SK-N-SH treated with all-trans-retinoic acid at 6 μM for 48 hours (cell line): ENCODE data around the gene RBBP4.
"Not testable (repeated sequence)": the region's sequence is repeated elsewhere in the genome, so short reads cannot be mapped to it uniquely, and the experiment has no call there.

Experiments used
- ATAC-seq: fragments of 200-7000 bp; cut with Tn5 transposase; 3 replicates; pipeline ENCODE4 v1.9.1; 2020; ENCODE audit warnings: mild to moderate bottlenecking, moderate library complexity
- ARNTL ChIP-seq: fragments of 450-650 bp; formaldehyde crosslinking; IDR thresholded peaks from 2 replicates; pipeline ENCODE4 v1.5.0; 2020; ENCODE audit warnings: low read depth, mild to moderate bottlenecking, moderate library complexity, borderline replicate concordance
- BACH2 ChIP-seq: fragments of 250-450 bp; sonication (Bioruptor Pico); IDR thresholded peaks from 2 replicates; pipeline ENCODE4 v1.9.0; 2021; ENCODE audit warnings: mild to moderate bottlenecking, borderline replicate concordance
- ESRRG ChIP-seq: fragments of 250-450 bp; sonication (Bioruptor Pico); IDR thresholded peaks from 2 replicates; pipeline ENCODE4 v1.6.1; 2021; ENCODE audit warnings: mild to moderate bottlenecking
- GLIS3 ChIP-seq: fragments of 250-450 bp; sonication (Bioruptor Pico); IDR thresholded peaks from 2 replicates; pipeline ENCODE4 v1.5.0; 2020; ENCODE audit warnings: mild to moderate bottlenecking, moderate library complexity
- ISL1 ChIP-seq: fragments of 250-450 bp; sonication (Bioruptor Pico); IDR thresholded peaks from 2 replicates; pipeline ENCODE4 v2.1.2; 2022; ENCODE audit warnings: mild to moderate bottlenecking, moderate library complexity
- PATZ1 ChIP-seq: fragments of 250-450 bp; sonication (Bioruptor Pico); IDR thresholded peaks from 2 replicates; pipeline ENCODE4 v1.8.0; 2020; ENCODE audit warnings: mild to moderate bottlenecking, moderate library complexity, borderline replicate concordance
- POU6F1 ChIP-seq: fragments of 250-450 bp; sonication (Bioruptor Pico); IDR thresholded peaks from 2 replicates; pipeline ENCODE4 v1.8.0; 2021; ENCODE audit warnings: low read depth, mild to moderate bottlenecking, moderate library complexity, borderline replicate concordance
- RARB ChIP-seq: fragments of 250-450 bp; sonication (Bioruptor Pico); IDR thresholded peaks from 2 replicates; pipeline ENCODE4 v1.8.0; 2021; ENCODE audit warnings: mild to moderate bottlenecking, moderate library complexity
- SNAI2 ChIP-seq: fragments of 250-450 bp; sonication (Bioruptor Pico); IDR thresholded peaks from 2 replicates; pipeline ENCODE4 v1.5.0; 2020; ENCODE audit warnings: mild to moderate bottlenecking, moderate library complexity
- TCF4 ChIP-seq: fragments of 250-450 bp; sonication (Bioruptor Pico); IDR thresholded peaks from 2 replicates; pipeline ENCODE4 v1.8.0; 2021; ENCODE audit warnings: mild to moderate bottlenecking, moderate library complexity, borderline replicate concordance
- TOX ChIP-seq: fragments of 250-450 bp; sonication (Bioruptor Pico); IDR thresholded peaks from 2 replicates; pipeline ENCODE4 v1.8.0; 2021; ENCODE audit warnings: mild to moderate bottlenecking, moderate library complexity, borderline replicate concordance
- ZC3H10 ChIP-seq: fragments of 250-450 bp; sonication (Bioruptor Pico); IDR thresholded peaks from 2 replicates; pipeline ENCODE4 v1.5.1; 2021; ENCODE audit warnings: mild to moderate bottlenecking, moderate library complexity
- ZFP3 ChIP-seq: fragments of 250-450 bp; sonication (Bioruptor Pico); IDR thresholded peaks from 2 replicates; pipeline ENCODE4 v1.5.0; 2020; ENCODE audit warnings: mild to moderate bottlenecking, moderate library complexity
- ZNF565 ChIP-seq: fragments of 450-650 bp; formaldehyde crosslinking; conservative IDR thresholded peaks from 2 replicates; pipeline ENCODE4 v1.5.0; 2020; ENCODE audit warnings: low read depth, mild to moderate bottlenecking, moderate library complexity
- ZNF70 ChIP-seq: fragments of 450-650 bp; formaldehyde crosslinking; IDR thresholded peaks from 2 replicates; pipeline ENCODE4 v1.5.0; 2020; ENCODE audit warnings: mild to moderate bottlenecking, moderate library complexity
- ZNF8 ChIP-seq: fragments of 450-650 bp; formaldehyde crosslinking; IDR thresholded peaks from 2 replicates; pipeline ENCODE4 v1.5.0; 2020; ENCODE audit warnings: mild to moderate bottlenecking, moderate library complexity
- TF ChIP-seq, protein P1 (sequence below): fragments of 250-450 bp; sonication (Bioruptor Pico); IDR thresholded peaks from 2 replicates; pipeline ENCODE4 v1.5.1; 2021; ENCODE audit warnings: mild to moderate bottlenecking, moderate library complexity
- TF ChIP-seq, protein P2 (sequence below): fragments of 250-450 bp; sonication (Bioruptor Pico); IDR thresholded peaks from 2 replicates; pipeline ENCODE4 v1.5.0; 2020; ENCODE audit warnings: mild to moderate bottlenecking, moderate library complexity

RBBP4 gene

GRCh38 chr1:32639489-32640075 is 11.4 kb upstream of the RBBP4 start (continued):
- TF ChIP-seq PATZ1 = no peak
- TF ChIP-seq ESRRG (CRISPR knock-in tag) = no peak
- TF ChIP-seq ZNF8 = no peak
- TF ChIP-seq TCF4 (CRISPR knock-in tag) = no peak
- no peak for TF ChIP-seq ZC3H10 (CRISPR knock-in tag)
- TF ChIP-seq, protein P1, sequence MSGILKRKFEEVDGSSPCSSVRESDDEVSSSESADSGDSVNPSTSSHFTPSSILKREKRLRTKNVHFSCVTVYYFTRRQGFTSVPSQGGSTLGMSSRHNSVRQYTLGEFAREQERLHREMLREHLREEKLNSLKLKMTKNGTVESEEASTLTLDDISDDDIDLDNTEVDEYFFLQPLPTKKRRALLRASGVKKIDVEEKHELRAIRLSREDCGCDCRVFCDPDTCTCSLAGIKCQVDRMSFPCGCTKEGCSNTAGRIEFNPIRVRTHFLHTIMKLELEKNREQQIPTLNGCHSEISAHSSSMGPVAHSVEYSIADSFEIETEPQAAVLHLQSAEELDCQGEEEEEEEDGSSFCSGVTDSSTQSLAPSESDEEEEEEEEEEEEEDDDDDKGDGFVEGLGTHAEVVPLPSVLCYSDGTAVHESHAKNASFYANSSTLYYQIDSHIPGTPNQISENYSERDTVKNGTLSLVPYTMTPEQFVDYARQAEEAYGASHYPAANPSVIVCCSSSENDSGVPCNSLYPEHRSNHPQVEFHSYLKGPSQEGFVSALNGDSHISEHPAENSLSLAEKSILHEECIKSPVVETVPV (CRISPR knock-in tag) = no peak
- TF ChIP-seq ZNF565 (CRISPR knock-in tag) = no peak
- no peak for TF ChIP-seq BACH2 (CRISPR knock-in tag)
- no peak for TF ChIP-seq GLIS3 (CRISPR knock-in tag)

DNA sequence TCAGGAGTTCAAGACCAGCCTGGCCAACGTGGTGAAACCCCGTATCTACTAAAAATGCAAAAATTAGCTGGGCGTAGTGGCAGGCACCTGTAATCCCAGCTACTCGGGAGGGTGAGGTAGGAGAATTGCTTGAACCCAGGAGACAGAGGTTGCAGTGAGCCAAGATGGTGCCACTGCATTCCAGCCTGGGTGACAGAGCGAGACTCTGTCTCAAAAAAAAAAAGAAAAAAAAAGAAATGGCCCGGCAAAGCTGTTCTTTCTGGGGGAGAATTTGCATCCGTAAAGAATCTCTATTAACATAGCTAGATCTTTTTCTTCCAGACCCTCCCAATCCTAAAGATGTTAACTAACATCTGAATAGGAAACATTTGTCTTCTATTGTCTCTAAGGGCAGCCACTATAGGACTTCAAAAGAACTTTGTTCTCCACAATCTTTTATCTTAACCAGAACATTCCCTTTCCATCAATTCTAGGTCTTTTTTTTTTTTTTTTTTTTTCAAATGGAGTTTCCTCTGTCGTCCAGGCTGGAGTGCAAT is 8.6 kb upstream of the RBBP4 start:
- not testable (repeated sequence) for ATAC-seq

- TF ChIP-seq, protein P1 (CRISPR knock-in tag) = no peak
- TF ChIP-seq ESRRG (CRISPR knock-in tag) = no peak
- no peak for TF ChIP-seq POU6F1 (CRISPR knock-in tag)
- no peak for TF ChIP-seq ZC3H10 (CRISPR knock-in tag)
- TF ChIP-seq, protein P2, sequence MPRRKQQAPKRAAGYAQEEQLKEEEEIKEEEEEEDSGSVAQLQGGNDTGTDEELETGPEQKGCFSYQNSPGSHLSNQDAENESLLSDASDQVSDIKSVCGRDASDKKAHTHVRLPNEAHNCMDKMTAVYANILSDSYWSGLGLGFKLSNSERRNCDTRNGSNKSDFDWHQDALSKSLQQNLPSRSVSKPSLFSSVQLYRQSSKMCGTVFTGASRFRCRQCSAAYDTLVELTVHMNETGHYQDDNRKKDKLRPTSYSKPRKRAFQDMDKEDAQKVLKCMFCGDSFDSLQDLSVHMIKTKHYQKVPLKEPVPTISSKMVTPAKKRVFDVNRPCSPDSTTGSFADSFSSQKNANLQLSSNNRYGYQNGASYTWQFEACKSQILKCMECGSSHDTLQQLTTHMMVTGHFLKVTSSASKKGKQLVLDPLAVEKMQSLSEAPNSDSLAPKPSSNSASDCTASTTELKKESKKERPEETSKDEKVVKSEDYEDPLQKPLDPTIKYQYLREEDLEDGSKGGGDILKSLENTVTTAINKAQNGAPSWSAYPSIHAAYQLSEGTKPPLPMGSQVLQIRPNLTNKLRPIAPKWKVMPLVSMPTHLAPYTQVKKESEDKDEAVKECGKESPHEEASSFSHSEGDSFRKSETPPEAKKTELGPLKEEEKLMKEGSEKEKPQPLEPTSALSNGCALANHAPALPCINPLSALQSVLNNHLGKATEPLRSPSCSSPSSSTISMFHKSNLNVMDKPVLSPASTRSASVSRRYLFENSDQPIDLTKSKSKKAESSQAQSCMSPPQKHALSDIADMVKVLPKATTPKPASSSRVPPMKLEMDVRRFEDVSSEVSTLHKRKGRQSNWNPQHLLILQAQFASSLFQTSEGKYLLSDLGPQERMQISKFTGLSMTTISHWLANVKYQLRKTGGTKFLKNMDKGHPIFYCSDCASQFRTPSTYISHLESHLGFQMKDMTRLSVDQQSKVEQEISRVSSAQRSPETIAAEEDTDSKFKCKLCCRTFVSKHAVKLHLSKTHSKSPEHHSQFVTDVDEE (CRISPR knock-in tag) = no peak
- TF ChIP-seq ZNF8 = no peak
- TF ChIP-seq ZFP3 = no peak
- TF ChIP-seq SNAI2 = no peak
- no peak for TF ChIP-seq RARB (CRISPR knock-in tag)
- no peak for TF ChIP-seq ARNTL (CRISPR knock-in tag)
- no peak for TF ChIP-seq BACH2 (CRISPR knock-in tag)
- TF ChIP-seq ISL1 (CRISPR knock-in tag) = no peak
- TF ChIP-seq TOX (CRISPR knock-in tag) = no peak
- TF ChIP-seq GLIS3 (CRISPR knock-in tag) = no peak
- TF ChIP-seq ZNF70 = no peak
- ATAC-seq = no peak
Measured at GRCh38 chr1:32644426-32644825, 6.6 kb upstream of the RBBP4 start.
